ENCODE data around the gene GPBP1L1.

GRCh38 chr1:45669859-45670655 lies 16.3 kb downstream of the GPBP1L1 start:
- no peak for TF ChIP-seq CTCF (IDR thresholded peaks at IDR 0.05)
- TF ChIP-seq EZH2 (IDR thresholded peaks at IDR 0.05) = no peak

All from neural progenitor cell (in vitro differentiated cells).